ENCODE results near the gene HPSE2. TPM values are rescaled to one million over a fixed set of nuclear protein-coding genes. Genes with fewer than 3 reads are reported as not detected.
A peak's percentile ranks its signal among the peaks of the same experiment; 100 is the strongest.

HPSE2 gene
- total and polyA plus RNA-seq, 7 donors = under 0.01 to 11.8 (median 4.8) TPM

DNA sequence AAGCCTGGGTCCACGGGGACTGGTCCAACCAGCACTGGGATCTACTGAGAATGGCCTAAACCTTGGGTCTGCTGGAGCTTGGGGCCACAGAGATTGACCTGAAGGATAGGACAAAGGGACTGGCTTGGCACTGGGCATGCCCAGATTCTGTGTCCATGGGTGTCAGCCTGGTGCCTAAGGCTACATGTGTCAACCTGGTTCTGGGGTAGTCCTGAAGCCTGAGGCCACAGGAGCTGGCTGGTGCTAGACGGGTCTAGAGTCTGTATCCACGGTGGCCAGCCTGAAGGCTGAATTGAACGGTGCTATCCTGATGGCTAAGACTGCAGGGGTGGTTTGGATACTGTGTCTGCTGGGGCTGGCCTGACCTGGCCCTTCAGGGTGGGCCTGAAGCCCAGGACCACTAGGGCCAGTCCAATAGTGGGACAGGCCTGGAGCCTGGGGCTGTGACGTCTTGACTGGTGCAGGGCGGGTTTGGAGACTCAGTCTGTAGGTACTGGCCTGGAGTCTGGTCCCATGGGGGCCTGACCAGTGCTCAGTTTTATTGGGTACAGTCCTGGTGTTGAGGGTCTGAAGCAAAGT is 636.5 kb downstream of the HPSE2 start:
- intact Hi-C loops (cut with DNase I) = no loop called here
- Histone ChIP-seq H3K27ac (no peak overlapping the region), H3K36me3 (no peaks in the 10 kb centered on the region), H3K27me3 (no peaks in the 10 kb centered on the region), H3K4me1 (no peaks in the 10 kb centered on the region), H3K4me3 (no peak overlapping the region), H3K9me3 (peaks cover 0 to 9% (median 3%) of the 10 kb centered on the region in 4 donors)
- DNase-seq = no peak
- WGBS, 2 donors = 90 to 93% methylated on average over 6 of the region's 6 CpGs
- TF ChIP-seq POLR2A (IDR thresholded peaks at IDR 0.05) (no peak), POLR2AphosphoS5 (IDR thresholded peaks at IDR 0.05) (no peak), EP300 (IDR thresholded peaks at IDR 0.05) (no peak)
- TF ChIP-seq, protein P1, sequence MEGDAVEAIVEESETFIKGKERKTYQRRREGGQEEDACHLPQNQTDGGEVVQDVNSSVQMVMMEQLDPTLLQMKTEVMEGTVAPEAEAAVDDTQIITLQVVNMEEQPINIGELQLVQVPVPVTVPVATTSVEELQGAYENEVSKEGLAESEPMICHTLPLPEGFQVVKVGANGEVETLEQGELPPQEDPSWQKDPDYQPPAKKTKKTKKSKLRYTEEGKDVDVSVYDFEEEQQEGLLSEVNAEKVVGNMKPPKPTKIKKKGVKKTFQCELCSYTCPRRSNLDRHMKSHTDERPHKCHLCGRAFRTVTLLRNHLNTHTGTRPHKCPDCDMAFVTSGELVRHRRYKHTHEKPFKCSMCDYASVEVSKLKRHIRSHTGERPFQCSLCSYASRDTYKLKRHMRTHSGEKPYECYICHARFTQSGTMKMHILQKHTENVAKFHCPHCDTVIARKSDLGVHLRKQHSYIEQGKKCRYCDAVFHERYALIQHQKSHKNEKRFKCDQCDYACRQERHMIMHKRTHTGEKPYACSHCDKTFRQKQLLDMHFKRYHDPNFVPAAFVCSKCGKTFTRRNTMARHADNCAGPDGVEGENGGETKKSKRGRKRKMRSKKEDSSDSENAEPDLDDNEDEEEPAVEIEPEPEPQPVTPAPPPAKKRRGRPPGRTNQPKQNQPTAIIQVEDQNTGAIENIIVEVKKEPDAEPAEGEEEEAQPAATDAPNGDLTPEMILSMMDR (IDR thresholded peaks at IDR 0.05) = no peak

DNA sequence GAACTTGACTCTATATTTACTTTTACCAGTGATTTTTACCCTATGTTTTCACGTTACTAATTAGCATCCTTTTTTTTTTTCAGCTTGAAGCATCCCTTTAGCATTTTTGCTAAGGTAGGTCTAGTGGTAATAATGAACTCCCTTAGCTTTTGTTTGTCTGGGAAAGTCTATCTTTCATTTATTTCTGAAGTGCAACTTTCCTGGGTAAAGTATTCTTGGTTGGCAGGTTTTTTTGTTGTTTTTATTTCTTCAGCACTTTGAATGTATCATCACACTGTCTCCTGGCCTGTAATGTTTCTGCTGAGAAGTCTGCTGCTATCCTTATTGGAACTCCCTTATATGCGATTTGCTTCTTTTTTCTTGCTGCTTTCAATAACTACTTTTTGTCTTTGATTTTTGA is 639.2 kb downstream of the HPSE2 start:
- Histone ChIP-seq H3K9me3 (peaks cover 0 to 9% (median 3%) of the 10 kb centered on the region in 4 donors), H3K4me1 (no peaks in the 10 kb centered on the region), H3K4me3 (no peak overlapping the region), H3K27me3 (no peaks in the 10 kb centered on the region), H3K27ac (no peak overlapping the region), H3K36me3 (no peaks in the 10 kb centered on the region)
- TF ChIP-seq, protein P1 (IDR thresholded peaks at IDR 0.05) = no peak
- TF ChIP-seq EP300 (IDR thresholded peaks at IDR 0.05) (no peak), POLR2A (IDR thresholded peaks at IDR 0.05) (no peak), POLR2AphosphoS5 (IDR thresholded peaks at IDR 0.05) (no peak)
- DNase-seq = no peak
- intact Hi-C loops (cut with DNase I) = no loop called here
- WGBS, 2 donors = 89 to 96% methylated on average over 2 of the region's 2 CpGs

DNA sequence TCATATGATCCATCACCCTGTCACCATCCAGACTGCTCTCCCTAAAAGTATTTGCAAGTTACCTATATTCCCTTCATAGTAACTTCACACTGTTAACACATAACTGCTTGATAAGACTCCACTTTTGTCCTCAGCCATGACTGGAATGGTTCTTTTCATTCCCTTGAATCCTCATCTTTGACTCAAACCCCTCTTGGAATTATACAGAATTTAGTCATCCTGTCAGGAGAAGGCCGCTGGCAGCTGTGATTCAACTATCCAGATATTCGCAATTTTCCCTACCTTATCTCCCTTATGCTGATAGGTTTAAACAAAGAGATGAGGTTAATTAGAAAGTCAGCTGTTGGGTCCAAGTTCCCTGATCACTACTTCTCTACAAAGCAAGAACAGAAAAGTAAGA is 646.0 kb downstream of the HPSE2 start:
- intact Hi-C loops (cut with DNase I) = no loop called here
- Histone ChIP-seq H3K27me3 (no peaks in the 10 kb centered on the region), H3K9me3 (no peaks in the 10 kb centered on the region), H3K4me3 (no peak overlapping the region), H3K36me3 (no peaks in the 10 kb centered on the region), H3K27ac (peak overlapping the region in 3 of 4 donors; percentile 72 to 79 (median 73)), H3K4me1 (peaks cover 0 to 38% (median 36%) of the 10 kb centered on the region in 4 donors)
- WGBS, 2 donors = 90% methylated on average over 2 of the region's 2 CpGs
- TF ChIP-seq EP300 (IDR thresholded peaks at IDR 0.05) = no peak
- no peak for TF ChIP-seq POLR2A (IDR thresholded peaks at IDR 0.05)
- TF ChIP-seq, protein P1 (IDR thresholded peaks at IDR 0.05) = no peak
- no peak for TF ChIP-seq POLR2AphosphoS5 (IDR thresholded peaks at IDR 0.05)
- no peak for DNase-seq

- Histone ChIP-seq H3K27ac (peak overlapping the region in 3 of 4 donors; percentile 72 to 79 (median 73)), H3K27me3 (no peaks in the 10 kb centered on the region), H3K4me1 (peaks cover 0 to 38% (median 36%) of the 10 kb centered on the region in 4 donors), H3K36me3 (no peaks in the 10 kb centered on the region), H3K9me3 (no peaks in the 10 kb centered on the region), H3K4me3 (no peak overlapping the region)
- DNase-seq = no peak
- TF ChIP-seq EP300 (IDR thresholded peaks at IDR 0.05) (no peak), POLR2AphosphoS5 (IDR thresholded peaks at IDR 0.05) (no peak), POLR2A (IDR thresholded peaks at IDR 0.05) (no peak)
- TF ChIP-seq, protein P1 (IDR thresholded peaks at IDR 0.05) = no peak
- 63 to 75% methylated on average over 3 of the region's 3 CpGs for WGBS, 2 donors
- intact Hi-C loops (cut with DNase I) = no loop called here
Measured at GRCh38 chr10:98589007-98589406, 646.6 kb downstream of the HPSE2 start.

Data from sigmoid colon (tissue), 7 donors.